G401 (cell line): ENCODE results near the gene DPP4. TPM values are rescaled to one million over a fixed set of nuclear protein-coding genes. Genes with fewer than 3 reads are reported as not detected.

Experiments
- DNase-seq: peaks from one replicate; pipeline ENCODE4 v3.0.0-alpha.2; 2015; ENCODE audit warnings: low spot score
- in situ Hi-C: cut with HindIII; loops from 2 replicates; pipeline ENCODE4 v1.10.0; 2016; ENCODE audit warnings: low sequenced_read_pairs, mixed read lengths
- total RNA-seq: library from RNA; depleted of rRNA; stranded (reverse); fragments of >200 nt; shearing (Covaris generic); gene quantifications from 2 replicates; pipeline ENCODE4 v1.2.3, GENCODE V29; 2014

DPP4 gene
- total RNA-seq, 1 experiment from 2014 or later: not detected

DNA sequence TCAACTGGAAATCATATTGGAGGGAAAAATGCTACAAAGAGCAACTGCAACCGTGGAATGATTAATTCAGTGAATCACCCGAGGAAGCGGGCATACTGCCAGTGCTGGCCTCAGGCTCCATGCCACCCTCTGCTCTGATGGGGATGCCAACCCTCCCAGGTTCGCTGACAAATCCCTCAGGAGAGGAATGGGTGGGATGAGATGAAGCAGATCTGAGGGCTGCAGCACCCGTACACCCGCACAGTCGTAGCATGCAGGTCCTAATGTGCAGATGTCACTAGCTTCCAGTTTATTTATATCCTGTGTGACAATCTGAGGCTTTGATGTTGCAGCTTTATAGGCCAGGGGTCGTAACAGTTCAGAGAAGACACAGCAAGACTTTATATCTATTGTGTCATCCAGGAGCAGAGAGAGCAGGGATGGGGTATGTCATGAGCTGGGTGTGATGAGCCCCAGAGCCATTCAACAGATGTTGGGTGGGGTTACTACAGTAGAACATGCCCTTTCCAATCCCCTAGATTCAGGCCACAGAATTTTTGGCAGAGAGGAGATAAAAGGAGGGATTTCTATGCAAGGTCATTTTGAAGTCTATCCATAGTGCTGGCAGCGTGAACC, 44.6 kb downstream of the DPP4 start:
- in situ Hi-C loops: no loop called here
- peak; percentile 19 for DNase-seq

DNA sequence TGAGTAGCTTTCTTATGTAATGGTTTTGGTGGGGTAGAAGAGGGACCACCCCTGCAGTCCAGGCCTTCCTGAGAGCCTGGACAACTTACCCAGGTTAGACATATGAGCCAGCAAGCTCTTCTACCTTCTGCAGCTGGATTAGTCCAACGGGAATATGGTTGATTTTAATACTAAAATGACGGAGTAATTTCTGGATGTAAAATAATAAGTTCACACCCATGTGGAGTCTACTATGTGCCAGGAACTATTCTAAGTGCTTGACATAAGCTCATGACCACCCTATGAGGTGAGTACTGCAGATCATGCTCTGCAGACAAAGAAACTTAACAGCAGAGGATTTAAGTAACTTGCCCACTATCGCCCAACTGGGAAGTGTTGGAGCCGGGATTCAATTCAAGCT, 45.5 kb downstream of the DPP4 start:
- in situ Hi-C loops: no loop called here
- DNase-seq: no peak

DNA sequence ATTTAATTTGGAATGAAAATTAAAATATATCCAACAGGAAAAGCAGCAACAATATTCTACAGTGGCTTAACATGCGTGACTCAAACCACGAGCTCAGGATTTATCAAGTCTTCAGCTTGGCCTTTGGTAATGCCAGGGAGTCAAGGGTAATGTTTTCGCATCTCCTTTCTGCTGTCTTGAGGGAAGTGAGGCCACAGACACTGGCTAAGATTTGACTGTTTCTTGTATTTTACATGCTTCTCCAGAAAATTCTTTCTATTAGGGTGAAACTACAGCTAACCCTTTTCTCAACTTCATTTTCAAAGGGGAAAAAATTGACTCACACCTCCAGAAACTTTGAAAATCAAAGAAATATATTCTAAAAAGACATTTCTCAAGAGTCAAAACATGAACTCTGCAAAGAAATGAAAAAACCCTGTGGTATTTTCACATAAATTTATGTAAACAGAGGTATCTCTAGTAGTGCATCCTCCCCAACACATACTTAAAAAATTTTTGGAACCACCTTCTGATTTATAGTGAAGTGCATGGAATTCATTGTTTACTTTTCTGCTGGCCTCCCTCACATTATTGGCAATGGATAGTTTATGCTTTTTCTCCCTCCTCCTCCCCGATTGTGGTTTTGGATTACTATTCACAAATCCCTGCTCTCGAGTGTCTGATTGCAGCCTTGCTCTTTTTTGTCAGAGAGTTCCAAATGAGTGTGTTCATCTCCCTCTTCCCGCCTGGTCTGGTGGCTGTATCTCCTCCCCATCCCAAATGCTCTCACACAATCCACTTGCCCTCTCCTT, 48.7 kb downstream of the DPP4 start:
- in situ Hi-C loops: no loop called here
- DNase-seq: no peak

DNA sequence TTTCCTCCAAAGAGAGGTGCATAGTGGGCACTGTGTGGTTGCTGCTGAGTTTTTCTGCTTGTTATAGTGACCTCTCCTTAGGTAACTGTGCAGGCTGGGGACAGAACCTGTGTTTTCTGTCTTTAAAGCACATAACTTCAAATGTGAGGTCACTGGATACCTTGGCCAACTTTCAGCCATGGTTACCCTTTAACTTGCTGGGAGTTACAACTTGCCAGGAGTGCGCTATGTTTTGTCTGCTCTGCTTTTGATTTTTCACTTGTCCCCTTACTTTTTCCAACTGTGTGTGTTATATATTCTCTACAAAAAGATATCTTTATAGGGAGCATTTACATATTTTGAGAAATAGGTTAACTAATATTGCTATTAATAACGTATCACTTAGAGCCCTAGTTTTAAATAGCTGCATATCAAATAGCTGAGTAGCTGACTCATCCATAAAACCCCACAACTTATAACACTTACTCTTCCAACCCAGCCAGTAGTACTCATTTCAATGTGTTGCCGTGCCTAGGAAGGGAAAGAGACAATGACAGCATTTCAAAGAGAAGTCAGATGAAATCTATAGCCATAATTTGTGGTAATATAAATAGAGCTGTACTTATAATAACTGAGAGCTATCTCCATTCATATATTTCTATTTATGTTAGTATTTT, 51.6 kb downstream of the DPP4 start:
- in situ Hi-C loops: no loop called here
- no peak for DNase-seq

DNA sequence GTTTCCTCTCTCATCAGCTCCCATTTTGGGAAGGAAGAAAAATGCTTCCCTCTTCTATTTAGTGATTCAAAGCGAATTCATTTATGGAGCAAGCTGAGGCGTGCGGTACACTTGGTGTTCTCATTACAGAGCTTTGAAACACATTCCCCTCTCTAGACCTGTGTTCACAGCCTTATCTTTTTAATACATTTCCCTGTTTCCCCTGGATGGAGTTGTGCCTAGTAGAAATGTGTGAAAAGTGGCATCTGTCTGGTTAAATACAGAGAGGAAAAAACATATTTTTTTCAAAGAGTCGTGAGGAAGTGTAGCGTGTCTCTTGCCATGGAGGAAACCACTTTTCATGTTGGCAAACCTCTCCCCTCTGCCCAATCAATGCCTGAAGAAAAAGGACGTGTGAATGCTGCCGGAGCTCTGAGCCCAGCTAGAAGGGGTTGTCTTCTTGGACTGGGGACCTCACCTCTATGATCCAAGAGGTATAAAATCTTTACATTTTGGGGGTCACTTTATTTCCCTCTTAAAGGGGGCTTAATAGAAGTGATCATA, 52.4 kb downstream of the DPP4 start:
- no peak for DNase-seq
- in situ Hi-C loops: no loop called here

DNA sequence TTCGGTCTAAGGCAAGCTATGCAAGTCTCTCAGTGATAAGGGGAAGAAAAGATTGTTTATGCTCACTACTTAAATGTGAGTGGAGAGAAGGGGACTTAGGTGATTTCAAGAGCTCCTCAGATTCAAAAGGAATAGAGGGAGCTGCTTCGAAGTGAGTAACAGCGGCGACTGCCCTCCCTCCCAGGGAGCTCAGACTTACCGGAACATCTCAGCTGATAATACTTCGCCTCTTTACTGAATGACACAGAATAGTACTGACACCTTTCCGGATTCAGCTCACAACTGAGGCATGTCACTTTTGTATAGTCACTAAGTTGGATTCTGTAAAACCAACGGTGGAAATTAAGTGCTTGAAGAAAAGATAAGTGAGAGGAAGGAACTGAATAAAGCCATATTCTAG, 55.5 kb downstream of the DPP4 start:
- DNase-seq: no peak
- in situ Hi-C loops: no loop called here

DNA sequence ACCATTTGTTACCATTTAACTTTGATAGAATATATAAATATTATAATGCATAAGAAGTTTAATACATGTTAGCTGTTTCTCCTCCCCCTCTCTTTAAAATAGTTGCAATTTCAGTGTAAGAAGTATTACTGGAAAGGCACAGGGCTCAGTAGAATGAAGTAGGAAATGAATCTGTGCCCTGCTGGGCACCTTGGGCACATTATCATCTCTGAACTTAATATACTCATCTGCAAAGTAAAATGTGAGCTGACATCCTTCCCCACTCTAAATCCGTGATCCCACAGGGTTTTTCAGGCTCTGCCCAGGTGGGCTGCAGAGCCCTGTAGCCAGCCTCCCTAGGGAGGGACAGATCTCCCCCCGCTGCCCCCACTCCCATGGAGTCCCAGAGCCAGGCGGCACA, 56.8 kb downstream of the DPP4 start:
- in situ Hi-C loops: no loop called here

DNA sequence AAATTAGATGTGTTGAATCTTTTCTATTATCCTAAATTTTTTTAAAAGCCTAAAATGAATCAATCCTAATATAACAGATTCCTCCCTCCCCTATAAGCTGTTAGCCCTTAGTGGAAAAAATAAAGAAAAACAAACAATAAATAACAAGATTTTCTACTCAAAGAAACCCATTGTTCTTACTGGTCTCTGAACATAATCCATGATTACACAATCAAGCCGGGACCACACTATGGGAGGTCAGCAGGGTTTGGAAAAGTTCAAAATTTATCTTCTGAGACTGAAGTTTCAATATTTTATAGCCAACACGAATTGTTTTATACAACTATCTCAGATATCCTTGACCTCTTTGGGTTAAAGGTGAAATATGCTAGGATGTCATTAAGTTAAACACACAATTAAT, 57.9 kb downstream of the DPP4 start:
- DNase-seq: no peak
- in situ Hi-C loops: no loop called here

More for the DNA sequence above, 56.8 kb downstream of the DPP4 start:
- DNase-seq: no peak

DNA sequence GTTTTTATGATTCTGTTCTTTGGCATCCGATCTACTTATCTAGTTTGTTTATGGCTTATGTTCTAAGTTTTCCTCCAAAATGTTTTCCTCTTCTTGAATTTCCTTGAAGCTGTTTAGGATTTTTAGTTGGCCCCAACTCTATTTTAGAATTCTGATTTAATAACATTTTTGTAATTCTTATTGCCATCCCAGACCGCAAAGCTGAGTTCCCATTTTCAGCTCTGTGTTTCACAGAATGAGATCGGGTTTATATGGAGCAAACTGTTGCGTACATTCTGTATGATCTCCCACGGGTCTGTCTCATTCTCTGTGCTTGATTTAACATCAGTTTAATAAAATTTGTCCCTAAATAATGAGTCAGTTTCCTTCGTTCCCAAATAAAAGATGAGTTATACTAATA, 59.3 kb downstream of the DPP4 start:
- no peak for DNase-seq
- in situ Hi-C loops: no loop called here

DNA sequence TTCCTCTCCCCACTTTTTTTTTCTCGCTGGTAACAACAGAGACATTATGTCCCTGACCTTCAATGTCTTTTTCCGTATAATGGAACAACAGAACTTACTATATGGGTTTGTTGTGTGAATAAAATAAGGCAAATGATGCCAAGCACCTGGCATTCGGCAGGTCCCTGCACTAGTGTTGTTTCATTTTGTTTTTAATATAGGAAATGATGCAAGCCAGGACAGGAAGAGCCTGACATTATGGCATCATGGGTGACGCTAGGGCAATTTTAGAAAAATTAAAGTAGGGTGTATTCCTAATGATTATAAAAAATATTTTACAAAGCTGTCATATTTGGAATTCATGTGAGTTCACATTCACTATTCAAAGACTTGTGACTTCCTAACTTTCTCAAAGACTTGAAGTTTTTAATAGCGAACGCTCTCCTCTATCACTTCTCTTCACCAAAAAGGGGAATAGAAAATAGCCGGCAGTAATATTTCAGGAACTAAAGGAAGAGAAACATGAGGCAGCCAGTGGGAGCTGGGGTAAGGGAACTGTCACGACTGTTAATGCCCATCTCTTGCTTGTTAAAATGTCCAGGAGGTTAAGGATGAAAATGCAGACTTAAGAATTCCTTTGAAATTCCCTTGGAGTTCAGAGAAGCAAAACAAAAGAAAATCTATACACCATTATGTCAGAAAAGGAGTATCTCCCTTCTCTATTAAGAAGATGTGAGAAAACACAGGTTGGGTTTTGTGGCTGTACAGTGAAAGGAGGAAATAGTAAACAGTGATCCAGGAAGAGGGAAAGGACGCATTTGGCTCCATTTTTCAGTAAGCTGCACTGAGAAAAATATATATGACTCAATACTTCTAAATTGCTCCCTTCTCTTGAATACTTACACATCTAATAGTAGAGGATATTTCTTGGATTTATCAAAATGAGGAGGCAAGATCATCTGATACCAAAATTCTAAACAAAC, 60.2 kb downstream of the DPP4 start:
- in situ Hi-C loops: no loop called here
- no peak for DNase-seq

DNA sequence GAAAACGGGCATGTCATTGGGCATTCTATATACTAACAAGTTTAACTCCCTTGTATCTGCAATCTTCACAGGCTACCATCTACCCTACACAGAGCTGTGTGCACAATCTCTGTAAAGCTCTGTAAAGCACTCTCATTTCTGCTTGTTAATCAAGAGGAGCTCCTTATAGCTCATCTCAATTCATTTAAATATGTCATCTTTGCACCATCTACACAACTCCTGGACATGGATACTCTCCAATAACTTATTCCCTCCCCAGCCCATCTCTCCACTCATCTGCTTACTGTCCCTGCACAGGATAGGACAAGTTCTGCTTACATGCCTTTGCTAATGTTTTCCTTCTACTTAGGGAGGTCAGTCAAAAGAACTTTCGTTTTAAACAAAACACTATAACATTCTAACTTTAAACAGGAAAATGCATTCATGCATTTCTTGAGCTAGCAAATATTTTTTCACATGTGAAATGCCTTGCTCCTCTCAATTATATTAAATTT, 61.4 kb downstream of the DPP4 start:
- in situ Hi-C loops: no loop called here
- no peak for DNase-seq

DNA sequence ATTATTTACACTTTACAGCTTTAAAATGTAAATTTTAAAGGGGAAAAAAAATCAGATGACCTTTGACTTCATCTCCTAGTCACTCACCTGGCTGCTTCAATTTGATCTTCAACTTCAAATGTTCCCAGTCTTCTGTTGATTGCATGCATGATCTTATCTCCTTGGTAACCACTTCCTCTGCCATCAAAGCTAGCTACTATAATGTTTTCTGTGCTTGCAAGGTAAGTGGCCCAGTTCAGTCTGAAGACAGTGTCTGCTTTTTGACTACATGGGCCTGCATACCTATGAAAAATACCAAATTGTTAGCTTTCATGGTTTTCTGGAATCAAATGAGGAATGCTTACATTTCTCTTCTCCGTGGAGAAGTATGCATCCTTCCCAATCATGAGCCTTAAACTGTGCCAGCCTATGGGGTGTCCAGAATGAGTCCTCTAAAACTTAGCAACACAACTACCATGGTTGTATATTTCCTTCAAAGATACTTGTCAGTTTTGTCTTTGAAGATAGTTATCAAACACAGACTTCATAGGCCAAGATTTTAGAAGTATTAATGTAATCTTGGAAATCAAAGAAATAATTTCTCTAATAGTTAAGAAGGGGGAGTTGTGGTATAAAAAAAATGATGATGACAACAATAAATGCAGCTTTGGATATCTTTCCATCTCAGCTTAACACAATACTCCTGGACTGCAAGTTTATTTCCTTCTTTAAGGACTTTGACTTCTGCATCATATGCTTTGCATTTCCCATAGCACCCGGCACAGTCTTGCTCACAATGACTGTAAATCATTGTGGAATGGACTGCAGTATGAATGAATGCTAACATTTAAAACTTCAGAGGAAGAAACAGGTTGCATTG, 62.1 kb downstream of the DPP4 start:
- in situ Hi-C loops: no loop called here
- DNase-seq: no peak

DNA sequence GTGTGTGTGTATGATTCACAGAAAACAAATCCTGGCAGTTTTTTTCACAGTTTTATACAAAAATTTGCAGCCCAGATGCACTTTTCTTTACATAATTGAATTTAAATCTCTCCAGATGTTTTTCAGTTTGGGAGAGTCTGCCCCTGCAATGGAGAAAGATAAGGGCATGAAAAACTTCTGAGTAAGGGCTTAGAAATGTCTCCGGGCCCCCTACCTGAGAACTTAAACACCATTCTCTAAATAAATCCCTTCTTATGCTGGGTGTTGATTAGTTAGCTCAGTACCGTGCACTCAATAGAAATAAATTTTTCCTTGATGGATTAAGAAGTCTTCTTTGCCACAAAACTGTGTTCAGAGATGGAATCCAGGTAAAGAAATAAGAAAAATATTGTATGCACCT, 64.5 kb downstream of the DPP4 start:
- in situ Hi-C loops: no loop called here
- DNase-seq: no peak

DNA sequence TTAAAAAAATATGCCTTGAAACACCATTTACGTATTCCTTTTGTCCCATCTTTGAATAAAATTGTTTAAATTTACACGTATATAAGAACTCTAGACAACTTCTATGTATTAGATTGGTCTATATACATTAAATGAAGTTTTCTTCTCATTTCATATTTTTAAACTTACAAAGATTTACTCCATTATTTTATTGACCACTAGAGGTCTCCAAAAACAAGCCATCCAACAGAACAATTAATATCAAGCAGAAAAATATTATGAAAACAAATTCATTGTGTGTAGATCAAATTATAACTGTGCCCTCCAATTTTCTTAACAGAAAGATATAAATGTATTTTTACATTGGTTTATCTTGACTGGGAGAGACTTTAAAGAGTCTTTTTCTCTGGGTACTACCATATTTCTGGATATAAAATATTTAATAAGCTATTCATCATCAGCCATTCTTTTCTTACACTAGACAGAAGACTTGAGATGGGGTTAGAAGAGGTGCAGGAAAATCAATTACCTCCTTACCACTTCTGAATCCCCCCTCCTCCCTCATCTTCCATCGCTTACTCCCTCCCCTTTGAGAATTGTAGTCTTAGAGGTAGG, 66.5 kb downstream of the DPP4 start:
- no peak for DNase-seq

DNA sequence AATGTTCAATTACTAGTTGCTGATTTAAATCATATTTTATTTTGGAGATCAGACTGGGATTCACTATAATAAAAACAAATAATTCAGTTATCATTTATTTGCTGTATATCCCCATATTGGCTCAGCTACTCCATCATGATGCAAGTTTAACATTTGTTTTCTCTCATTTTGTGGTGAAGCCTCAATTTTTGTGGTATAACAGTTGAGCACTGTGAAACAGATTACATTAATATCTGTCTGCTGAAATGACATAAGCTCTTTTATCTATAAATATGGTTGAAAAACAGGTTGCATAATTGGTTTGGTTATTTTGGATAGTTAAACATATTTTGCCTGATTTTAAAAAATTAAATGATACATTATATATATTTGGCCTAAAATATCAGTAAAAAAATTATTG, 67.7 kb downstream of the DPP4 start:
- in situ Hi-C loops: no loop called here
- DNase-seq: no peak

More for the DNA sequence above, 66.5 kb downstream of the DPP4 start:
- in situ Hi-C loops: no loop called here

DNA sequence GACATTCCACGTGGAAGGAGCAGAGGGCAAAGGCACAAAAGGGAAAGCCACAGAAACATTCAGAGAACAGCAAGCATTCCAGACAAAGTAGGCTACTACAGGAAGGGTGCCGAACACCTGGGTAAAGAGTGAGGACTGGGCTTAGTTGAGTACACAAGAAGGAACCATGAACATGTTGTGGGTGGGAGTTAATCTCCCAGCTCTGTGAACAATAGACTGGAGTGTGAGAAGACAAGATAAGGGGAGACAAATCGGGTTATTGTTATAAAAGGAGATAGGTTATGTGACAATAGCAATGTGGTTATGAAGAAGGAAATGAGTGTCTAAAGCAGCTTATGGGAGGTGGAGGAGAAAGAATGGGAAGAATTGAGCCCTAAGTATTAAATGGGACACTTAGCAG, 70.0 kb downstream of the DPP4 start:
- no peak for DNase-seq
- in situ Hi-C loops: no loop called here

DNA sequence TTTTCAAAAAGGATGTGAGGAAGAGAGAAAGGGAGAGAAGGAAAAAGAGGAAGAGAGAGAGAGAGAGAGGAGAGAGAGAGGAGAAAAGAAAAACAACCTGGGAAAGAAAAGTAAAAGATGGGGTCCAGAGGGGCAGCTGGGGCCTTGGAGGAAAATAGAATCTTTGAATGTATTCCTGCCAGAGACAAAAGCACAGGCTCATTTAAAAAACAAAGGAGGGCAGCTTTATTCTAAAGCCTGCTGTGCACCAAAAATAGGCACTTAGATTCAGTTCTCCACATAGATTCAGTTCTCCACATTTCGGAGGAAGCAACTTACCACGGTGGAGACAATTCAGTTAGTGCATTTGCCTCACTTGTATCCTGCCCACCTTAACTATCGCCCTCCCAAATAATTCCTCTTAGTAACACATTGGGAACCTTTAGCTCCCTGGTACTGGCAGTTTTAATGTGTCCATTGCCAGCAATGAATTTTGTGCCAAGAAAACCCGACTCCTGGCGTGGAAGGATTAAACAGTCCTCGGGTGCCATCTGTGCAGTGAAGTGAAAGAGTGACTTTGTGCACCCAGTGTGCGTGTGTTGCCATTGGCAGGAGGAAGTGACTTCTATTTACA, 71.3 kb downstream of the DPP4 start:
- peak; percentile 48 for DNase-seq
- in situ Hi-C loops: no loop called here
